ENCODE results near the gene AATK. TPM values are rescaled to one million over a fixed set of nuclear protein-coding genes. Genes with fewer than 3 reads are reported as not detected.

The AATK gene
- total RNA-seq, 1 experiment from 2014 or later, result 1.1 TPM

DNA sequence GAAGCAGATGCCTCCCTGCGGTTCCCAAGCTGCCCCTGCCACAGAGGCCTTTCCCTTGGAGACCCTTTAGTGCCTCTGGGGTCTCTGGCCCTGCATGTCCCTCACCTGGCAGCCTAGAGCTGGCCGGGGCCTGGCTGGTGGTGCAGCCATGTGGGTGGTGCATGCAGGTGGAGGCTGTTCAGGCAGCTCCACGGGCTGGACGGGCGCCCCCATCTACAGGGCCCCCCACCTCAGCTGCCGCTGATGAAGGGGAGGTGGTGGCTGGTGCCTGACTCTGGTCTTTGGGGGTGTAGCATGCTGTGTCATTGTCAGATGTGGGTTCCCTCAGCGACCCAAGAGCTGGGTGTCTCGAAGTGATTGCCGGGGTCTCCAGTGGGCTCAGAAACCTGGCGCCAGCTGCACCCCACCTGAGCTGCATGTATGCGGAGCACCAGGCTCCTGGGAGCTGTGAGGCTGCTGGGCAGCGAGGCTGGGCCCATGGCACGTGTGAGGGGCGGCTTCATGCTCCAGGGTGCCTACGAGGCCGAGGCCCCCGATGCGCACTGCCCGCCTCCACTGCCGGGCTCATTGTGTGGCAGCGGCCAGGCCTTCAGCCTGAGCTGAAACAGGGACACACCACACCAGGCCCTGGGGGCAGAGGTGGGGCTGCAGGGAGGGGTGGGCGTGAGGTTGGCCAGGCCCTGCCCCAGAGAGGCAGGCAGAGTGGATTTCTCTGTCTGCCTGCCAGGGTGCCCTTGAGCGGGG lies 74.1 kb downstream of the AATK start:
- no TSS peak for BruUV-seq (replicated peaks)
- H3K36me3 ChIP-seq (ENCODE audit: low read depth, low read length), result peaks cover 10% of the 10 kb centered on the region; the same call in 1 of the 2 replicates
- no peaks in the 10 kb centered on the region for H3K27me3 ChIP-seq (ENCODE audit: low read length)
- H2AFZ ChIP-seq (ENCODE audit: low read length), result no peak overlapping the region
- intact Hi-C loops (cut with micrococcal nuclease), result no loop called here
- ChIA-PET CTCF (interaction anchor here (0.9 kb wide), 1 partner anchor 69 kb away, joined by 3 read pairs; no protein-coding TSS in a partner anchor), POLR2A (ENCODE audit: unreplicated experiment) (no interaction called here)
- H4K20me1 ChIP-seq (ENCODE audit: low read length), result no peaks in the 10 kb centered on the region
- H3K9ac ChIP-seq (ENCODE audit: low read length), result no peak overlapping the region
- H3K4me1 ChIP-seq (ENCODE audit: insufficient read depth, low read length), result peaks cover 35% of the 10 kb centered on the region
- TF ChIP-seq CTCF (conservative IDR thresholded peaks at IDR 0.05; ENCODE audit: low read depth, low read length) (no peak), EZH2 (IDR thresholded peaks at IDR 0.05; ENCODE audit: low read length, unreplicated experiment) (no peak), EZH2phosphoT487 (IDR thresholded peaks at IDR 0.05; ENCODE audit: borderline replicate concordance, low read length) (no peak)
- ATAC-seq (no peak), DNase-seq (no peak)
- H3K27ac ChIP-seq (ENCODE audit: low read length), result no peak overlapping the region
- no peak overlapping the region for H3K4me3 ChIP-seq (ENCODE audit: low read length)
- H3F3A ChIP-seq (ENCODE audit: low read length, unreplicated experiment), result peaks cover 3% of the 10 kb centered on the region
- no peaks in the 10 kb centered on the region for H3K9me3 ChIP-seq (ENCODE audit: low read length)
- no peaks in the 10 kb centered on the region for H3K79me2 ChIP-seq (ENCODE audit: low read length)
- H3K4me2 ChIP-seq (ENCODE audit: low read length), result no peak overlapping the region
- no peaks in the 10 kb centered on the region for H3K9me2 ChIP-seq (replicated peaks; ENCODE audit: low read length)

DNA sequence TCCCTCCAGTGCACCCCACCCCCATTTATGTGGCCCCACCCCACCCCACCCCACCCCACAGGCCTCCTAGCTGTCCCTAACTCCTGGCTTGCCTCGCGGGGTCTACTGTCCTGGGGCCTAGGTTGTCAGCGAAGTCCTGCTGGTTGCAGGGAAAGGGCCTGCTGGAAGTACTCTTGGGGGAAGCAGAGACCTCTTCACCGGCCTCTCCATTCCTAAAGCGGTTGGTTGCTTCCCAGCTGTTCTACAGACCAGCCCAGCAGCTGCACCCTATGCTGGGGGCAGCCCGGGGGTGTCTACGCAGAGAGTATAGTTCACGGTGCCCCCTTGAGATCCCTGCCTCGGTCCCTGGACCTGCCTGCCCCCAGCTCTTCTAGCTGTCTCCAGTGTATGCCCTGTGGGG lies 74.9 kb downstream of the AATK start:
- Histone ChIP-seq H3K4me1 (ENCODE audit: insufficient read depth, low read length) (peaks cover 28% of the 10 kb centered on the region), H3K36me3 (ENCODE audit: low read depth, low read length) (peaks cover 15% of the 10 kb centered on the region; the same call in 1 of the 2 replicates), H3K9me3 (ENCODE audit: low read length) (no peaks in the 10 kb centered on the region), H3K27me3 (ENCODE audit: low read length) (no peaks in the 10 kb centered on the region), H3K79me2 (ENCODE audit: low read length) (no peaks in the 10 kb centered on the region), H3K9ac (ENCODE audit: low read length) (no peak overlapping the region), H3K4me3 (ENCODE audit: low read length) (no peak overlapping the region), H2AFZ (ENCODE audit: low read length) (no peak overlapping the region), H3K9me2 (replicated peaks; ENCODE audit: low read length) (no peaks in the 10 kb centered on the region), H3F3A (ENCODE audit: low read length, unreplicated experiment) (peaks cover 3% of the 10 kb centered on the region), H3K27ac (ENCODE audit: low read length) (no peak overlapping the region), H3K4me2 (ENCODE audit: low read length) (no peak overlapping the region), H4K20me1 (ENCODE audit: low read length) (no peaks in the 10 kb centered on the region)
- DNase-seq (no peak), ATAC-seq (no peak)
- CTCF ChIA-PET, result no interaction called here
- POLR2A ChIA-PET (ENCODE audit: unreplicated experiment), result no interaction called here
- intact Hi-C loops (cut with micrococcal nuclease), result no loop called here
- no TSS peak for BruUV-seq (replicated peaks)
- TF ChIP-seq EZH2phosphoT487 (IDR thresholded peaks at IDR 0.05; ENCODE audit: borderline replicate concordance, low read length) (no peak), CTCF (conservative IDR thresholded peaks at IDR 0.05; ENCODE audit: low read depth, low read length) (no peak), EZH2 (IDR thresholded peaks at IDR 0.05; ENCODE audit: low read length, unreplicated experiment) (no peak)
